Measurements from ENCODE around the gene TNRC6A. TPM values are rescaled to one million over a fixed set of nuclear protein-coding genes. Genes with fewer than 3 reads are reported as not detected.

Gene TNRC6A
- total RNA-seq, 1 experiment from 2014 or later: 20.3 TPM

- ATAC-seq (no peak), DNase-seq (no peak)
- H3K27me3 ChIP-seq (ENCODE audit: low read length): no peaks in the 10 kb centered on the region
- no peaks in the 10 kb centered on the region for H3K4me1 ChIP-seq (ENCODE audit: insufficient read depth, low read length)
- H3K27ac ChIP-seq (ENCODE audit: low read length): no peak overlapping the region
- ChIA-PET POLR2A (ENCODE audit: unreplicated experiment) (no interaction called here), CTCF (no interaction called here)
- H3K4me2 ChIP-seq (ENCODE audit: low read length): no peak overlapping the region
- H3K9me3 ChIP-seq (ENCODE audit: low read length): no peaks in the 10 kb centered on the region
- H3K36me3 ChIP-seq (ENCODE audit: low read depth, low read length): no peaks in the 10 kb centered on the region
- H3K4me3 ChIP-seq (ENCODE audit: low read length): no peak overlapping the region
- no peaks in the 10 kb centered on the region for H4K20me1 ChIP-seq (ENCODE audit: low read length)
- H2AFZ ChIP-seq (ENCODE audit: low read length): no peak overlapping the region
- intact Hi-C loops (cut with micrococcal nuclease): no loop called here
- H3K79me2 ChIP-seq (ENCODE audit: low read length): no peaks in the 10 kb centered on the region
- TF ChIP-seq CTCF (conservative IDR thresholded peaks at IDR 0.05; ENCODE audit: low read depth, low read length): no peak
- no peak for TF ChIP-seq EZH2 (IDR thresholded peaks at IDR 0.05; ENCODE audit: low read length, unreplicated experiment)
- no peak for TF ChIP-seq EZH2phosphoT487 (IDR thresholded peaks at IDR 0.05; ENCODE audit: borderline replicate concordance, low read length)
- H3K9me2 ChIP-seq (replicated peaks; ENCODE audit: low read length): no peaks in the 10 kb centered on the region
- no peak overlapping the region for H3K9ac ChIP-seq (ENCODE audit: low read length)
- no TSS peak for BruUV-seq (replicated peaks)
- H3F3A ChIP-seq (ENCODE audit: low read length, unreplicated experiment): no peaks in the 10 kb centered on the region
Measured at GRCh38 chr16:24861461-24861860, 132.0 kb downstream of the TNRC6A start.

- no peaks in the 10 kb centered on the region for H4K20me1 ChIP-seq (ENCODE audit: low read length)
- H3K9me3 ChIP-seq (ENCODE audit: low read length): no peaks in the 10 kb centered on the region
- TF ChIP-seq EZH2 (IDR thresholded peaks at IDR 0.05; ENCODE audit: low read length, unreplicated experiment): no peak
- no peak for TF ChIP-seq CTCF (conservative IDR thresholded peaks at IDR 0.05; ENCODE audit: low read depth, low read length)
- TF ChIP-seq EZH2phosphoT487 (IDR thresholded peaks at IDR 0.05; ENCODE audit: borderline replicate concordance, low read length): no peak
- H3K9me2 ChIP-seq (replicated peaks; ENCODE audit: low read length): no peaks in the 10 kb centered on the region
- intact Hi-C loops (cut with micrococcal nuclease): no loop called here
- H3K4me3 ChIP-seq (ENCODE audit: low read length): no peak overlapping the region
- POLR2A ChIA-PET (ENCODE audit: unreplicated experiment): no interaction called here
- no peak for ATAC-seq
- H2AFZ ChIP-seq (ENCODE audit: low read length): no peak overlapping the region
- H3K4me2 ChIP-seq (ENCODE audit: low read length): no peak overlapping the region
- H3K27me3 ChIP-seq (ENCODE audit: low read length): no peaks in the 10 kb centered on the region
- H3K9ac ChIP-seq (ENCODE audit: low read length): no peak overlapping the region
- H3K27ac ChIP-seq (ENCODE audit: low read length): no peak overlapping the region
- no peaks in the 10 kb centered on the region for H3F3A ChIP-seq (ENCODE audit: low read length, unreplicated experiment)
- no TSS peak for BruUV-seq (replicated peaks)
- no peaks in the 10 kb centered on the region for H3K4me1 ChIP-seq (ENCODE audit: insufficient read depth, low read length)
- H3K36me3 ChIP-seq (ENCODE audit: low read depth, low read length): no peaks in the 10 kb centered on the region
- H3K79me2 ChIP-seq (ENCODE audit: low read length): no peaks in the 10 kb centered on the region
- CTCF ChIA-PET: no interaction called here
- DNase-seq: no peak
Measured at GRCh38 chr16:24863582-24864437, 134.4 kb downstream of the TNRC6A start.

GRCh38 chr16:24869033-24869432 is 139.6 kb downstream of the TNRC6A start:
- Histone ChIP-seq H3K27me3 (ENCODE audit: low read length) (no peaks in the 10 kb centered on the region), H3K4me2 (ENCODE audit: low read length) (no peak overlapping the region), H3K27ac (ENCODE audit: low read length) (no peak overlapping the region), H4K20me1 (ENCODE audit: low read length) (no peaks in the 10 kb centered on the region), H3K36me3 (ENCODE audit: low read depth, low read length) (no peaks in the 10 kb centered on the region), H3K9ac (ENCODE audit: low read length) (no peak overlapping the region), H3K9me3 (ENCODE audit: low read length) (no peaks in the 10 kb centered on the region), H3K79me2 (ENCODE audit: low read length) (no peaks in the 10 kb centered on the region), H3K9me2 (replicated peaks; ENCODE audit: low read length) (no peaks in the 10 kb centered on the region), H2AFZ (ENCODE audit: low read length) (no peak overlapping the region), H3K4me1 (ENCODE audit: insufficient read depth, low read length) (no peaks in the 10 kb centered on the region), H3K4me3 (ENCODE audit: low read length) (no peak overlapping the region), H3F3A (ENCODE audit: low read length, unreplicated experiment) (no peaks in the 10 kb centered on the region)
- DNase-seq: no peak
- intact Hi-C loops (cut with micrococcal nuclease): no loop called here
- ChIA-PET POLR2A (ENCODE audit: unreplicated experiment) (no interaction called here), CTCF (no interaction called here)
- no peak for ATAC-seq
- no peak for TF ChIP-seq EZH2 (IDR thresholded peaks at IDR 0.05; ENCODE audit: low read length, unreplicated experiment)
- no peak for TF ChIP-seq CTCF (conservative IDR thresholded peaks at IDR 0.05; ENCODE audit: low read depth, low read length)
- TF ChIP-seq EZH2phosphoT487 (IDR thresholded peaks at IDR 0.05; ENCODE audit: borderline replicate concordance, low read length): no peak
- no TSS peak for BruUV-seq (replicated peaks)

All from PC-3 (cell line).